ENCODE measurements around the gene SPINT1.

DNA sequence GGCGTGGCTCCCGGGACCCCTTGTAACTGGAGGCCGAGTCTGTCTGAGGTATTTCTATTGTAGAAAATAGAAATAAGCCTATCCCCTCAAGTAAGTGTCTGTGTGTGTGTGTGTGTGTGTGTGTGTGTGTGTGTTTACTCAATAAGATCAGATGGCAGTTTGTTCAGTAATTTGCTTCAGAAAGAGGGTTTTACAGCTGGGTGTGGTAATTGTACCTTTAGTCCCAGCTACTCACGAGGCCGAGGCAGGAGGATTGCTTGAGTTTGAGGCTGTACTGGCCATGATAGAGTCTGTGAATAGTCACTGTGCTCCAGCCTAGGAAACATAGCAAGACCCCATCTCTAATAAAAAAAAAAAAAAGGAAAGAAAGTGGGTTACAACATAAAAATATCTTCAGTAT, 8.7 kb downstream of the SPINT1 start:
- TF ChIP-seq GATA2 (IDR thresholded peaks at IDR 0.05; ENCODE audit: low read depth, low read length) (no peak), GATA3 (IDR thresholded peaks at IDR 0.05; ENCODE audit: low read depth, low read length) (no peak)
